ENCODE measurements around the gene AOAH.
"Not testable (repeated sequence)": the region's sequence is repeated elsewhere in the genome, so short reads cannot be mapped to it uniquely, and the experiment has no call there.

Gene AOAH

DNA sequence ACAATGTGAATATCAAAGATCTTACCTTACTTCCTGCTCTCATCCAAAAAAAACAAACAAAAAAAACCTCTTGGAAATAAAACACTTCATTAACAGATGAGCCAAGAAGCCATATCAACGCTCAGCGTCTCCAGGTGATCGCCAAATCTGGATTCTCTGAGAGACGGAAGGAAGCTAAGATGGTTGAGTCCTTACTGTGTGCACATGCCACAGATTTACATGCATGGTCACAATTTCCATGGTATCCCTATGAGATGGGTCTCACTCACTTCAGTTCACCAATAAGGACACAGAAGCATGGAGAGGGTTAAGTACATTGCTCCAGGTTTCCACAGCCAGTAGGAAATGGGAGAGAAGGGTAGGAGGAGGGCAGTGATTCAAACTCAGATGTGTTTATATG is 1.0 kb downstream of the AOAH start:
- Histone ChIP-seq H3K27ac (replicated peaks) (no peak overlapping the region), H3K4me3 (replicated peaks; ENCODE audit: insufficient read depth, low read length) (peak overlapping the region; percentile 54), H3K27me3 (ENCODE audit: insufficient read depth, poor library complexity, severe bottlenecking) (no peaks in the 10 kb centered on the region)
- TF ChIP-seq POLR2AphosphoS5 (IDR thresholded peaks at IDR 0.05; ENCODE audit: low read depth) (no peak), SPI1 (IDR thresholded peaks at IDR 0.05; ENCODE audit: borderline replicate concordance, low read depth) (no peak), GABPA (IDR thresholded peaks at IDR 0.05; ENCODE audit: low read depth) (no peak)
- TF ChIP-seq, protein P1, sequence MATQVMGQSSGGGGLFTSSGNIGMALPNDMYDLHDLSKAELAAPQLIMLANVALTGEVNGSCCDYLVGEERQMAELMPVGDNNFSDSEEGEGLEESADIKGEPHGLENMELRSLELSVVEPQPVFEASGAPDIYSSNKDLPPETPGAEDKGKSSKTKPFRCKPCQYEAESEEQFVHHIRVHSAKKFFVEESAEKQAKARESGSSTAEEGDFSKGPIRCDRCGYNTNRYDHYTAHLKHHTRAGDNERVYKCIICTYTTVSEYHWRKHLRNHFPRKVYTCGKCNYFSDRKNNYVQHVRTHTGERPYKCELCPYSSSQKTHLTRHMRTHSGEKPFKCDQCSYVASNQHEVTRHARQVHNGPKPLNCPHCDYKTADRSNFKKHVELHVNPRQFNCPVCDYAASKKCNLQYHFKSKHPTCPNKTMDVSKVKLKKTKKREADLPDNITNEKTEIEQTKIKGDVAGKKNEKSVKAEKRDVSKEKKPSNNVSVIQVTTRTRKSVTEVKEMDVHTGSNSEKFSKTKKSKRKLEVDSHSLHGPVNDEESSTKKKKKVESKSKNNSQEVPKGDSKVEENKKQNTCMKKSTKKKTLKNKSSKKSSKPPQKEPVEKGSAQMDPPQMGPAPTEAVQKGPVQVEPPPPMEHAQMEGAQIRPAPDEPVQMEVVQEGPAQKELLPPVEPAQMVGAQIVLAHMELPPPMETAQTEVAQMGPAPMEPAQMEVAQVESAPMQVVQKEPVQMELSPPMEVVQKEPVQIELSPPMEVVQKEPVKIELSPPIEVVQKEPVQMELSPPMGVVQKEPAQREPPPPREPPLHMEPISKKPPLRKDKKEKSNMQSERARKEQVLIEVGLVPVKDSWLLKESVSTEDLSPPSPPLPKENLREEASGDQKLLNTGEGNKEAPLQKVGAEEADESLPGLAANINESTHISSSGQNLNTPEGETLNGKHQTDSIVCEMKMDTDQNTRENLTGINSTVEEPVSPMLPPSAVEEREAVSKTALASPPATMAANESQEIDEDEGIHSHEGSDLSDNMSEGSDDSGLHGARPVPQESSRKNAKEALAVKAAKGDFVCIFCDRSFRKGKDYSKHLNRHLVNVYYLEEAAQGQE (IDR thresholded peaks at IDR 0.05; ENCODE audit: insufficient replicate concordance, low read depth) = no peak
- TF ChIP-seq, protein P2, sequence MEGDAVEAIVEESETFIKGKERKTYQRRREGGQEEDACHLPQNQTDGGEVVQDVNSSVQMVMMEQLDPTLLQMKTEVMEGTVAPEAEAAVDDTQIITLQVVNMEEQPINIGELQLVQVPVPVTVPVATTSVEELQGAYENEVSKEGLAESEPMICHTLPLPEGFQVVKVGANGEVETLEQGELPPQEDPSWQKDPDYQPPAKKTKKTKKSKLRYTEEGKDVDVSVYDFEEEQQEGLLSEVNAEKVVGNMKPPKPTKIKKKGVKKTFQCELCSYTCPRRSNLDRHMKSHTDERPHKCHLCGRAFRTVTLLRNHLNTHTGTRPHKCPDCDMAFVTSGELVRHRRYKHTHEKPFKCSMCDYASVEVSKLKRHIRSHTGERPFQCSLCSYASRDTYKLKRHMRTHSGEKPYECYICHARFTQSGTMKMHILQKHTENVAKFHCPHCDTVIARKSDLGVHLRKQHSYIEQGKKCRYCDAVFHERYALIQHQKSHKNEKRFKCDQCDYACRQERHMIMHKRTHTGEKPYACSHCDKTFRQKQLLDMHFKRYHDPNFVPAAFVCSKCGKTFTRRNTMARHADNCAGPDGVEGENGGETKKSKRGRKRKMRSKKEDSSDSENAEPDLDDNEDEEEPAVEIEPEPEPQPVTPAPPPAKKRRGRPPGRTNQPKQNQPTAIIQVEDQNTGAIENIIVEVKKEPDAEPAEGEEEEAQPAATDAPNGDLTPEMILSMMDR (IDR thresholded peaks at IDR 0.05; ENCODE audit: insufficient read depth, low read length) = no peak
- DNase-seq (ENCODE audit: low read depth in 1 of 2, low spot score in 1 of 2) = no peak

DNA sequence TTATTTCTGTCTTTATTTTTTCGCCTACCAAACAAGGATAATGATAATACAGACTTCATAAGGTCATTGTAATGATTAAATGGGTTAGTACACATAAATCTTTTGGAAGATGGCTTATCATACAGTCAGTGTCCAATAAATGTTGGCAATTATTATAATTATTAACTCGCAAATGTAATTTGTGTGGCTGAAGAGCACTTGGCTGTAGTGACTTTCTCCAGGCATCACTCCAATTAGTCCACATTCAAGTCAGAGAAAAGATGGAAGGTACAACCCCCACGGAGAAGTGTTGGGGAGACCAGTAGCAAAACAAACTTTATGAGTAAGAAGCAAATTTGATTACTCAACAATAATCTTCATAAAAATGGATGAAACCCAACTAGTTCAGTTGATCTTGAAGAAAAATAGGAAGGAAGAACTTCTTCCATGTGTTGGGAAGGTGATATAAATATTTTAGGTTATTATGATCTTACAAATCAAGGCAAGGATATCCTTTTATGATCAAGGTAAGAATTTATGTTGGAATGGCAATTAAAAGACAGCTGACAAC is 5.1 kb downstream of the AOAH start:
- no peak for DNase-seq (ENCODE audit: low read depth in 1 of 2, low spot score in 1 of 2)
- H3K27ac ChIP-seq (replicated peaks) = no peak overlapping the region
- no peaks in the 10 kb centered on the region for H3K27me3 ChIP-seq (ENCODE audit: insufficient read depth, poor library complexity, severe bottlenecking)
- no peak overlapping the region for H3K4me3 ChIP-seq (replicated peaks; ENCODE audit: insufficient read depth, low read length)
- no peak for TF ChIP-seq SPI1 (IDR thresholded peaks at IDR 0.05; ENCODE audit: borderline replicate concordance, low read depth)
- TF ChIP-seq, protein P2 (IDR thresholded peaks at IDR 0.05; ENCODE audit: insufficient read depth, low read length) = no peak
- TF ChIP-seq POLR2AphosphoS5 (IDR thresholded peaks at IDR 0.05; ENCODE audit: low read depth) = no peak
- no peak for TF ChIP-seq GABPA (IDR thresholded peaks at IDR 0.05; ENCODE audit: low read depth)
- TF ChIP-seq, protein P1 (IDR thresholded peaks at IDR 0.05; ENCODE audit: insufficient replicate concordance, low read depth) = no peak

DNA sequence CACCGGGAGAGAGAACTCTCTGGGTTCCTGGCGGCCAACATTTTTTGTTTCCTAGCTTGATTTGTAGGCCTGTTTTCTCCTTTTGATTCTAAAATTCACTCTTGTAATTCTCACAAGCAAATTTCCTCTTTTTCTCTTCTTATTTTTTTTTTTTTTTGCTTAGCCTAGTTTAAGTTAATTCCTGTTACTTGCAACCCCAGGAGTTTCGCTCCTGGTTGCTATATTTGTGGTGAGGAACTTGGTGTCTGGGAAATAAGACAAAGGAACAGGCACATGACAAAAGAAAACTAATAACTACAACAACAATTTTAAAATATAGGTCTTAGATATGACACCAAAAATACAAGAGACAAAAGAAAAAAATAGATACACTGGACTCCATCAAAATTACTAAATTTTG is 6.7 kb downstream of the AOAH start:
- TF ChIP-seq POLR2AphosphoS5 (IDR thresholded peaks at IDR 0.05; ENCODE audit: low read depth) (no peak), SPI1 (IDR thresholded peaks at IDR 0.05; ENCODE audit: borderline replicate concordance, low read depth) (no peak), GABPA (IDR thresholded peaks at IDR 0.05; ENCODE audit: low read depth) (no peak)
- TF ChIP-seq, protein P2 (IDR thresholded peaks at IDR 0.05; ENCODE audit: insufficient read depth, low read length) = no peak
- TF ChIP-seq, protein P1 (IDR thresholded peaks at IDR 0.05; ENCODE audit: insufficient replicate concordance, low read depth) = no peak
- H3K4me3 ChIP-seq (replicated peaks; ENCODE audit: insufficient read depth, low read length) = no peak overlapping the region
- no peak for DNase-seq (ENCODE audit: low read depth in 1 of 2, low spot score in 1 of 2)
- H3K27ac ChIP-seq (replicated peaks) = no peak overlapping the region
- H3K27me3 ChIP-seq (ENCODE audit: insufficient read depth, poor library complexity, severe bottlenecking) = no peaks in the 10 kb centered on the region

DNA sequence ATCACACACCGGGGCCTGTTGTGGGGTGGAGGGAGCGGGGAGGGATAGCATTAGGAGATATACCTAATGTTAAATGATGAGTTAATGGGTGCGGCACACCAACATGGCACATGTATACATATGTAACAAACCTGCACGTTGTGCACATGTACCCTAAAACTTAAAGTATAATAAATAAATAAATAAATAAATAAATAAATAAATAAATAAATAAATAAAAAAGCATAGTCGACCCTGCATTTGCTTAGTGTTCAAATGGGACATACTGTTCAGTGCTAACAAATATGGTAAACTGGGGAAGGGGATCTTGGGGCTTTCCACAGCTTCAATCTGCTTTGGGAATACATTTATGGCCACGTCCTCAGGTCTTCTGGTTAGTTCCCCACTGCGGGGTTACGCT is 7.5 kb downstream of the AOAH start:
- H3K27ac ChIP-seq (replicated peaks); H3K27me3 ChIP-seq (ENCODE audit: insufficient read depth, poor library complexity, severe bottlenecking); H3K4me3 ChIP-seq (replicated peaks; ENCODE audit: insufficient read depth, low read length); DNase-seq (ENCODE audit: low read depth in 1 of 2, low spot score in 1 of 2): not testable (repeated sequence)
